Skin of body (tissue), 2 donors: ENCODE measurements around the gene CCN5. TPM values are rescaled to one million over a fixed set of nuclear protein-coding genes. Genes with fewer than 3 reads are reported as not detected.
A peak's percentile ranks its signal among the peaks of the same experiment; 100 is the strongest.

Experiments used
- DNase-seq: peaks from one replicate; lab custom pipeline; 2025; lab: John Stamatoyannopoulos, UW
- total RNA-seq: library from RNA; depleted of rRNA; stranded (reverse); fragments of >200 nt; gene quantifications from one replicate; pipeline ENCODE4 v1.2.3, GENCODE V29; 2014

The CCN5 gene
- total RNA-seq, 1 donor from 2014 or later: 0.20 TPM

GRCh38 chr20:44715499-44716308 is 535 bp downstream of the CCN5 start:
- DNase-seq: no peak

GRCh38 chr20:44716309-44717106 is 1.3 kb downstream of the CCN5 start:
- DNase-seq: no peak

- no peak for DNase-seq
Measured at GRCh38 chr20:44717986-44718385, 2.8 kb downstream of the CCN5 start.

- DNase-seq: no peak
Measured at GRCh38 chr20:44719841-44720240, 4.7 kb downstream of the CCN5 start.

- no peak for DNase-seq
Measured at GRCh38 chr20:44720621-44720996, 5.4 kb downstream of the CCN5 start.

- no peak for DNase-seq
Measured at GRCh38 chr20:44720997-44721784, 6.0 kb downstream of the CCN5 start.

- no peak for DNase-seq
Measured at GRCh38 chr20:44721785-44722054, 6.6 kb downstream of the CCN5 start.

- no peak for DNase-seq
Measured at GRCh38 chr20:44722990-44723389, 7.8 kb downstream of the CCN5 start.

GRCh38 chr20:44723391-44723790 is 8.2 kb downstream of the CCN5 start:
- no peak for DNase-seq

- DNase-seq: no peak
Measured at GRCh38 chr20:44723798-44724362, 8.7 kb downstream of the CCN5 start.

- no peak for DNase-seq
Measured at GRCh38 chr20:44724423-44725091, 9.4 kb downstream of the CCN5 start.

- DNase-seq: no peak
Measured at GRCh38 chr20:44725837-44726236, 10.7 kb downstream of the CCN5 start.

GRCh38 chr20:44727039-44727438 is 11.9 kb downstream of the CCN5 start:
- DNase-seq: no peak

- no peak for DNase-seq
Measured at GRCh38 chr20:44727651-44728050, 12.5 kb downstream of the CCN5 start.

GRCh38 chr20:44728801-44729443 is 13.8 kb downstream of the CCN5 start:
- DNase-seq: no peak

GRCh38 chr20:44730441-44730840 is 15.3 kb downstream of the CCN5 start:
- DNase-seq: no peak

- DNase-seq: no peak
Measured at GRCh38 chr20:44731657-44732056, 16.5 kb downstream of the CCN5 start.

- DNase-seq: no peak
Measured at GRCh38 chr20:44732327-44732726, 17.2 kb downstream of the CCN5 start.

GRCh38 chr20:44733341-44734069 is 18.3 kb downstream of the CCN5 start:
- peak; percentile 51 for DNase-seq

- no peak for DNase-seq
Measured at GRCh38 chr20:44734938-44735337, 19.8 kb downstream of the CCN5 start.
